Dermis blood vessel endothelial cell (primary cell): ENCODE results near the gene WAS. TPM values are rescaled to one million over a fixed set of nuclear protein-coding genes. Genes with fewer than 3 reads are reported as not detected.
"Not testable (repeated sequence)": the region's sequence is repeated elsewhere in the genome, so short reads cannot be mapped to it uniquely, and the experiment has no call there.

ENCODE experiments used
- DNase-seq: peaks from one replicate; pipeline ENCODE4 v3.0.0; 2010
- total RNA-seq: library from RNA; depleted of rRNA; stranded (reverse); fragments of >200 nt; gene quantifications from 2 replicates; pipeline ENCODE4 v1.2.3, GENCODE V29; 2014

Gene WAS
- 0.09 TPM in 1 of 2 replicates, not detected in the other for total RNA-seq

DNA sequence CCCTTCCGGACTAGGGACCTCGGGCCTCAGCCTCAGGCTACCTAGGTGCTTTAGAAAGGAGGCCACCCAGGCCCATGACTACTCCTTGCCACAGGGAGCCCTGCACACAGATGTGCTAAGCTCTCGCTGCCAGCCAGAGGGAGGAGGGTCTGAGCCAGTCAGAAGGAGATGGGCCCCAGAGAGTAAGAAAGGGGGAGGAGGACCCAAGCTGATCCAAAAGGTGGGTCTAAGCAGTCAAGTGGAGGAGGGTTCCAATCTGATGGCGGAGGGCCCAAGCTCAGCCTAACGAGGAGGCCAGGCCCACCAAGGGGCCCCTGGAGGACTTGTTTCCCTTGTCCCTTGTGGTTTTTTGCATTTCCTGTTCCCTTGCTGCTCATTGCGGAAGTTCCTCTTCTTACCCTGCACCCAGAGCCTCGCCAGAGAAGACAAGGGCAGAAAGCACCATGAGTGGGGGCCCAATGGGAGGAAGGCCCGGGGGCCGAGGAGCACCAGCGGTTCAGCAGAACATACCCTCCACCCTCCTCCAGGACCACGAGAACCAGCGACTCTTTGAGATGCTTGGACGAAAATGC is at the start of gene WAS:
WAS (plus strand) TSS at position 389 of the 572 bp plus-strand sequence; CDS start at position 444, 55 bp downstream.
- DNase-seq: no peak

DNA sequence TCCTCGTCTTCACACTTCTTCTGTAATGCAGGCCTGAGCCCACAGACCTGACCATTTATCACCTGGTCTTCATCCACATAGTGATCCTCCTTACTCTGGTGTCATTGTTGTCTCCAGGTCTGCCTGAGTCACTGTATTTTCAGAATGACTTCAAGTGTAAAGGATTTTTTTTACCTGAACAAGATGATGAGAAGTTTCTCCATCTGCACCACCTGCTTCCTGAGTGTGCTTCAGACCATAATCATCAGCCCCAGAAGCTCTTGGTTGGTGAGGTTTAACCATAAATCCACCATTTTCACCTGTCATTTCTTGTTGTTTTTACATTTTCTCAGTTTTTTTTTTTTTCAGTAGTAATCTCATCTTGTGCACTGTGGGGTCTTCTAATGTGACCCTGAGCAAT is 47.3 kb upstream of the WAS start:
- no peak for DNase-seq

DNA sequence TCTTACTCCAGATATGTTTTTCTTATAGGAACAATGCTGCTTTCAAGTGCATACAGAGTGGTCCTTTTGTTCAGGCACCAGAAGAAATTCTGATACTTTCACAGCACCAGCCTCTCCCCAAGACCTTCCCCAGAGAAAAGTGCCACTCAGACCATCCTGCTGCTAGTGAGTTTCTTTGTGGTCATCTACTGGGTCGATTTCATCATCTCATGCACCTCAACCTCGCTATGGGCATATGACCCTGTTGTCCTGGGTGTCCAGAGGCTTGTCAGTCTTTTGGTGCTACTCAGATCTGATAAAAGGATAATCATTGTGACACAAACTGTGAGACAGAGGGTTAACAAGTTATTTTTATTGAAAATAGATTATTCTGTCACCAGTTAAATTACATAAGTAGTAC is 46.8 kb upstream of the WAS start:
- no peak for DNase-seq

GRCh38 chrX:48645669-48646068 is 37.9 kb upstream of the WAS start:
- DNase-seq: no peak

GRCh38 chrX:48648336-48648751 is 35.3 kb upstream of the WAS start:
- DNase-seq: peak; percentile 61

GRCh38 chrX:48649102-48649501 is 34.5 kb upstream of the WAS start:
- DNase-seq: no peak

- DNase-seq: not testable (repeated sequence)
These were observed 31.5 kb upstream of the WAS start for GRCh38 chrX:48652055-48652579.

DNA sequence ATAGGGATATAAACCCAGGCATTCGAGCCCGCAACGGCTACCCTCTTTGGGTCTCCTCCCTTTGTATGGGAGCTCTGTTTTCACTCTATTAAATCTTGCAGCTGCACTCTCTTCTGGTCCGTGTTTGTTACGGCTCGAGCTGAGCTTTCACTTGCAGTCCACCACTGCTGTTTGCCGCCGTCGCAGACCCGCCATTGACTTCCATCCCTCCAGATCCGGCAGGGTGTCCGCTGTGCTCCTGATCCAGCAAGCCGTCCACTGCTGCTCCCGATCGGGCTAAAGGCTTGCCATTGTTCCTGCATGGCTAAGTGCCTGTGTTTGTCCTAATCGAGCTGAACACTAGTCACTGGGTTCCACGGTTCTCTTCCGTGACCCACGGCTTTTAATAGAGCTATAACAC is 28.9 kb upstream of the WAS start:
- DNase-seq: not testable (repeated sequence)

- not testable (repeated sequence) for DNase-seq
These were observed 23.9 kb upstream of the WAS start for GRCh38 chrX:48659686-48660085.

- no peak for DNase-seq
These were observed 20.4 kb upstream of the WAS start for GRCh38 chrX:48663241-48663640.

DNA sequence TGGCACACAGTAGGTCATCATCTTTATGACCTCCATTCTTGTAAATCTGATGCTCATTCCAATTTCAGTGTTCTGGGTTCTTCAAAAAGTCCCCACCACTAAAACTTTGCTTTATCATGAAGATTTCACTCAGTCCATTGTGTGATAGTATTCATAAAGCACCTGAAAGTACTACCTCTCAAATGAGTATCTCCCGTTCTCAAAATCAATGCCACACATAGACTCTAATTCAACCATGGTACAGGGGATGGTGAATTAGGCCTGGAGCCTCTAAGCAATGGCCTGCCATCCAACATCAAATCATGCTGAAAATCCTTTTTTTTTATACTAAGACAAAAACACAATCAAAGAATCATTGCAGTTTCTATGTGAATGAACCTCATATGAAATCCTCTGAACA is 19.4 kb upstream of the WAS start:
- no peak for DNase-seq

GRCh38 chrX:48665991-48666390 is 17.6 kb upstream of the WAS start:
- DNase-seq: no peak

DNA sequence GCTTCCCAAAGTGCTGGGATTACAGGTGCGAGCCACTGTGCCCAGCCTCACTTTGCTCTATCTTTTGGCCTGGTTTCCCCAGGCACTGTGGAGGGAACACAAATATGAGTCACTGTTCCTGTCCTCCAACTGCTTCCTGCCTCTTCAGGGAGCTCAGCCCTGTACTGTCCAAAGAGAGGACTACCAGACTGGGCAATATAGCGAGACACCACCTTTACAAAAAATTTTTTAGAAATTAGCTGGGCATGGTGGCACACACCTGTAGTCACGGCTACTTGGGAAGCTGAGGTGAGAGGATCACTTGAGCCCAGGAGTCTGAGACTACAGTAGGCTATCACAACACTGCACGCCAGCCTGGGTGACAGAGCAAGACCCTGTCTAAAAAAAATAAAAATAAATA is 16.9 kb upstream of the WAS start:
- DNase-seq: peak; percentile 1

DNA sequence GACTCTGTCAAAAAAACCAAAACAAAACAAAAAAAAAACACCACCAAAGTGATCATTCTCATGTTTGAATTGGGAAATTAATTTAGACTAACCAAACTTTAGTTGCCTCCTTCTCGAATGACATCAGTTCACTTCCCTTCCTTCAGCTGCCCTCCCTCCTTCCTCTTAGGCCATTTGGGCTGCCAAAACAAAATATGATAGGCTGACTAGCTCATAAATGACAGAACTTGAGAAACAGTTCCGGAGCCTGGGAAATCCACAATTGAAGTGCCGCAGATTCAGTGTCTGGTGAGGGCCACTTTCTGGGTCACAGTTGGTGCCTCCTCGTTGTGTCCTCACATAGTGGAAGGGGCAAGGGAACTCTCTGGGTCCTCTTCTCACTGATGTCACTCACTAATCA is 16.1 kb upstream of the WAS start:
- no peak for DNase-seq

DNA sequence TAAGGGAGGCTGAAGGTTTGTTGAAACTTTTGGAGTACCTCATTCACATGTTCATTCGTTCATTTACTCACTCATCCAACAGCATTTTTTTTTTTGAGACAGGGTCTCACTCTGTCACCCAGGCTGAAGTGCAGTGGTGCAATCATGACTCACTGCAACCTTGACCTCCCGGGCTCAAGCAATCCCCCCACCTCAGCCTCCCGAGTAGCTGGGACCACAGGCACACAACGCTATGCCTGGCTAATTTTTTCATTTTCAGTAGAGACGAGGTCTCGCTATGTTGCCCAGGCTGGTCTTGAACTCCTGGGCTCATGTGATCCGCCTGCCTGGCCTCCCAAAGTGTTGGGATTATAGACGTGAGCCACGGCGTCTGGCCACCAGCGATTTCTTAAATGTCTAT is 15.4 kb upstream of the WAS start:
- DNase-seq: not testable (repeated sequence)

GRCh38 chrX:48676106-48676892 is 7.3 kb upstream of the WAS start:
- peak; percentile 90 for DNase-seq

DNA sequence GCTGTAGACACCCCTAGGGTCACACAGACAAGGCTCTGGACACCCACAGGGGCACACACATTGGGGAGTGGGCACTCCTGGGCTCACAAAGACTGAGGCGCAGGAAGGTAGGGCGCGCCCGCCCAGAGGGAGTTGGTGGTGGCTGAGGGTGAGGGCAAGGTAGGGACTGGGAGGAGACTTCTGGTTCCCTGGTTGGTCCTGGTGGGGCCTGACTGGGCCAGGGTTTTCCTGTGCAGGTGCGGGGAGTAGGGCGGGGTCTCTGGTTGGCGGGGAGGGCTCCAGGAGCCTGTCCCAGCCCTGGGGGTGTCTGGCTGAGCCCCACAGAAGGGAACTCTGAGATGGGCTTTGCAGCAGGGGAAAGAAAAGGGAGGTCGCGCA is 6.7 kb upstream of the WAS start:
- DNase-seq: no peak

GRCh38 chrX:48677516-48677915 is 6.1 kb upstream of the WAS start:
- DNase-seq: no peak

- DNase-seq: not testable (repeated sequence)
These were observed 3.1 kb upstream of the WAS start for GRCh38 chrX:48680467-48680866.

GRCh38 chrX:48680925-48681324 is 2.7 kb upstream of the WAS start:
- not testable (repeated sequence) for DNase-seq

DNA sequence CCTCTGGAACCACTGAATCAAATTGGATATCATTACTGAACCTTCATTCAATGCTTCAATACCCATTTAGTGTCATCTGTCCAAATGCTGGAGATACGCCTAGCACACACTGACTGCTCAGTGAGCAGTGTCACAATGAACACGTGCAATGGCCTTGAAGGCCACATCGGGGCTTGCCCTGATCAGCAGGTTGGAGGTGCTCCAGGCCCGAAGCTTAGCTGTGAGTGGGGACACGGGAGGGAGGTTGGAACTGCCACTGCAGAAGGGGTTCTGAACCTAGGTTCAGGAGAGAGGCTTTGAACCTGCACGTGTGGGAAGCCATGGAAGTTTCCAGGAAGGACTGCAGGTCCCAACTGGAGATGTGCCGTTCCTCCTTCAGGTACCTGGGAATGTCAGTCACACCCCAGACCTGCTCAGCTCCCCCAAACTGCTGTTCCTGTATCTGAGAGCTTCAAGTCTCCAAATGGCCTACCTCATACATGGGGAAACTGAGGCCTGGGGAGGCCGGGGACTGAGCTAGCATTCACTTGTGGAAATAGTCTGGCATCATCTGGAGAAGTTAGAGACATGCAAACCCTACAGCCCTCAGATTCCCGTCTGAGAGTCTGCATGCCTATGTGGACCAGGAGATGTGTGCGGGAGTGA is 1.9 kb upstream of the WAS start:
- no peak for DNase-seq

DNA sequence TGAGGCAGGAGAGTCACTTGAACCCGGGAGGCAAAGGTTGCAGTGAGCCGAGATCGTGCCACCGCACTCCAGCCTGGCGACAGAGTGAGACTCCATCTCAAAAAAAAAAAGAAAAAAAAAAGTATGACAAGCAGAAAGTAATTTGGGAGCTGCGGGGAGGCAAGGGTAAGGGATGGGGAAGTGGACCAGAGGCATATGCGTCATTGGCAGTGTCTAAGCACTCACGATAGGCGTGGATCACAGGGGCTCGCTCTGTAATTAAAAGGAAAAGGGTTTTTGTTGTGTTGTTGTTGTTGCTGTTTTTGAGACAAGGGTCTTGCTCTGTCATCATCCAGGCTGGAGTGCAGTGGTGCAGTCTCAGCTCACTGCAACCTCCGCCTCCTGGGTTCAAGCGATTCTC is 804 bp upstream of the WAS start:
- not testable (repeated sequence) for DNase-seq

DNA sequence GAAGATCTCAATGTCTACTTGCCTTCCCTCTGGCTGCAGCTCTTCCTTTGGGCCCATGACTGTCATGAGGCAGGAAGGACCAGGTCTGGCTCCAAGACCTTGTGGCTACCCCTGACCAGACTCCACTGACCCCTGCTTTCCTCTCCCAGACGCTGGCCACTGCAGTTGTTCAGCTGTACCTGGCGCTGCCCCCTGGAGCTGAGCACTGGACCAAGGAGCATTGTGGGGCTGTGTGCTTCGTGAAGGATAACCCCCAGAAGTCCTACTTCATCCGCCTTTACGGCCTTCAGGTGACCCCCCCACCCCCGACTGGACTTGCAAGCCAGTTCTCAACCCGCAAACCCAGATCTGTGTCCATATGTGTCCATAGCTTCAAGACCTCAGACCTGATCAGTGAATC is 535 bp downstream of the WAS start:
- DNase-seq: no peak

DNA sequence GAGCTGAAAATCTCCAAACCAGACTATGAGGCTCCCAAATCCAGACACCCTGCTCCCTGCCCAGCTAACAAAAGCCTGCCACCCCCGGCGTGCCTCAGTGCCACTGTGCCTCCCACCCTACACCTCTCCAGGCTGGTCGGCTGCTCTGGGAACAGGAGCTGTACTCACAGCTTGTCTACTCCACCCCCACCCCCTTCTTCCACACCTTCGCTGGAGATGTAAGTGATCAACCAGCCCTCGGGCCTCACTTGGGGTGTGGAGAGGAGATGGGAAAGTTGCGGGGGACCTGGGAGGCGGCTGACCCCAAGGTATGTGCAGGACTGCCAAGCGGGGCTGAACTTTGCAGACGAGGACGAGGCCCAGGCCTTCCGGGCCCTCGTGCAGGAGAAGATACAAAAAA is 1.8 kb downstream of the WAS start:
- DNase-seq: no peak
